ENCODE measurements around the gene OR2T6. TPM values are rescaled to one million over a fixed set of nuclear protein-coding genes. Genes with fewer than 3 reads are reported as not detected.

Gene OR2T6
- not detected in 2 replicates for total RNA-seq
- long read RNA-seq = 0 reads

DNA sequence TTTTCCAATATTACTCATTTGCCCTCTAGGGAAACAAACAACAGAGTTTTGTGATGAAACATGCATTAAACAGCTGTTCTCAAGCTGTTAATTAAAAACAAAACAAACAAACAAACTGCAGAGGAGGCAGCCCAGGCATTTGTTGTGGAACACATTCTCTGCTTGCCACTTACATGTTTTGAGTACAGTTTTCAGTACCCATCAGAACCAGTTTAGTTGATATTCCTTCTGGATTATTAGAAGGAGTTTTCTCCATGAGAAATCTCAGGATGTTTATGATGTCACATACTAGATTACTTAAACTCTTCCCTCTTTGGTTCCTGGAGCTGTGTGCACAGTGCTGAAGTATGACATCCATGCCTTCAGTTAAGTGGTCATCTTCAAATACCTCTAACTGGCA lies at the start of gene OR2T6:
Gene OR2T6 (plus strand): TSS at position 301 of the 400 bp plus-strand sequence. CDS start 11,863 bp downstream, outside the sequence.
- no peaks in the 10 kb centered on the region for H3K27me3 Mint-ChIP-seq (ENCODE audit: unreplicated experiment)
- DNase-seq (ENCODE audit: extremely low spot score, unreplicated experiment) = no peak
- H3K9me3 Mint-ChIP-seq (ENCODE audit: unreplicated experiment) = peaks cover 57% of the 10 kb centered on the region

GRCh38 chr1:248343451-248343850 lies 32.1 kb upstream of the OR2T6 start:
- Mint-ChIP-seq H3K36me3 (ENCODE audit: unreplicated experiment) (no peaks in the 10 kb centered on the region), H3K27me3 (ENCODE audit: unreplicated experiment) (no peaks in the 10 kb centered on the region), H3K9me3 (ENCODE audit: unreplicated experiment) (peaks cover 53% of the 10 kb centered on the region), H3K27ac (ENCODE audit: unreplicated experiment) (no peak overlapping the region), H3K4me1 (ENCODE audit: unreplicated experiment) (no peaks in the 10 kb centered on the region), H3K4me3 (ENCODE audit: unreplicated experiment) (no peak overlapping the region)
- DNase-seq (ENCODE audit: extremely low spot score, unreplicated experiment) = no peak
- TF ChIP-seq, protein P1, sequence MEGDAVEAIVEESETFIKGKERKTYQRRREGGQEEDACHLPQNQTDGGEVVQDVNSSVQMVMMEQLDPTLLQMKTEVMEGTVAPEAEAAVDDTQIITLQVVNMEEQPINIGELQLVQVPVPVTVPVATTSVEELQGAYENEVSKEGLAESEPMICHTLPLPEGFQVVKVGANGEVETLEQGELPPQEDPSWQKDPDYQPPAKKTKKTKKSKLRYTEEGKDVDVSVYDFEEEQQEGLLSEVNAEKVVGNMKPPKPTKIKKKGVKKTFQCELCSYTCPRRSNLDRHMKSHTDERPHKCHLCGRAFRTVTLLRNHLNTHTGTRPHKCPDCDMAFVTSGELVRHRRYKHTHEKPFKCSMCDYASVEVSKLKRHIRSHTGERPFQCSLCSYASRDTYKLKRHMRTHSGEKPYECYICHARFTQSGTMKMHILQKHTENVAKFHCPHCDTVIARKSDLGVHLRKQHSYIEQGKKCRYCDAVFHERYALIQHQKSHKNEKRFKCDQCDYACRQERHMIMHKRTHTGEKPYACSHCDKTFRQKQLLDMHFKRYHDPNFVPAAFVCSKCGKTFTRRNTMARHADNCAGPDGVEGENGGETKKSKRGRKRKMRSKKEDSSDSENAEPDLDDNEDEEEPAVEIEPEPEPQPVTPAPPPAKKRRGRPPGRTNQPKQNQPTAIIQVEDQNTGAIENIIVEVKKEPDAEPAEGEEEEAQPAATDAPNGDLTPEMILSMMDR (IDR thresholded peaks at IDR 0.05) = no peak

More for the DNA sequence above, at the start of gene OR2T6:
- H3K4me3 Mint-ChIP-seq (ENCODE audit: unreplicated experiment) = no peak within 1 kb of the TSS
- no peaks in the 10 kb centered on the region for H3K4me1 Mint-ChIP-seq (ENCODE audit: unreplicated experiment)
- no peak within 1 kb of the TSS for H3K27ac Mint-ChIP-seq (ENCODE audit: unreplicated experiment)
- no peaks in the 10 kb centered on the region for H3K36me3 Mint-ChIP-seq (ENCODE audit: unreplicated experiment)
- TF ChIP-seq, protein P1 (IDR thresholded peaks at IDR 0.05) = no peak

GRCh38 chr1:248348475-248348874 lies 27.1 kb upstream of the OR2T6 start, which contains the start of gene OR14C36:
Gene OR14C36 (plus strand): TSS chr1:248348775. CDS start chr1:248348775, 0 bp downstream.
- no peak within 1 kb of the TSS for H3K4me3 Mint-ChIP-seq (ENCODE audit: unreplicated experiment)
- TF ChIP-seq, protein P1 (IDR thresholded peaks at IDR 0.05) = no peak
- H3K9me3 Mint-ChIP-seq (ENCODE audit: unreplicated experiment) = peaks cover 40% of the 10 kb centered on the region
- no peaks in the 10 kb centered on the region for H3K36me3 Mint-ChIP-seq (ENCODE audit: unreplicated experiment)
- H3K27me3 Mint-ChIP-seq (ENCODE audit: unreplicated experiment) = no peaks in the 10 kb centered on the region
- no peaks in the 10 kb centered on the region for H3K4me1 Mint-ChIP-seq (ENCODE audit: unreplicated experiment)
- H3K27ac Mint-ChIP-seq (ENCODE audit: unreplicated experiment) = no peak within 1 kb of the TSS
- no peak for DNase-seq (ENCODE audit: extremely low spot score, unreplicated experiment)

GRCh38 chr1:248359415-248359814 lies 16.1 kb upstream of the OR2T6 start:
- no peaks in the 10 kb centered on the region for H3K27me3 Mint-ChIP-seq (ENCODE audit: unreplicated experiment)
- H3K4me1 Mint-ChIP-seq (ENCODE audit: unreplicated experiment) = no peaks in the 10 kb centered on the region
- TF ChIP-seq, protein P1 (IDR thresholded peaks at IDR 0.05) = no peak
- peaks cover 52% of the 10 kb centered on the region for H3K9me3 Mint-ChIP-seq (ENCODE audit: unreplicated experiment)
- no peak overlapping the region for H3K4me3 Mint-ChIP-seq (ENCODE audit: unreplicated experiment)
- no peak for DNase-seq (ENCODE audit: extremely low spot score, unreplicated experiment)
- H3K36me3 Mint-ChIP-seq (ENCODE audit: unreplicated experiment) = no peaks in the 10 kb centered on the region
- no peak overlapping the region for H3K27ac Mint-ChIP-seq (ENCODE audit: unreplicated experiment)

DNA sequence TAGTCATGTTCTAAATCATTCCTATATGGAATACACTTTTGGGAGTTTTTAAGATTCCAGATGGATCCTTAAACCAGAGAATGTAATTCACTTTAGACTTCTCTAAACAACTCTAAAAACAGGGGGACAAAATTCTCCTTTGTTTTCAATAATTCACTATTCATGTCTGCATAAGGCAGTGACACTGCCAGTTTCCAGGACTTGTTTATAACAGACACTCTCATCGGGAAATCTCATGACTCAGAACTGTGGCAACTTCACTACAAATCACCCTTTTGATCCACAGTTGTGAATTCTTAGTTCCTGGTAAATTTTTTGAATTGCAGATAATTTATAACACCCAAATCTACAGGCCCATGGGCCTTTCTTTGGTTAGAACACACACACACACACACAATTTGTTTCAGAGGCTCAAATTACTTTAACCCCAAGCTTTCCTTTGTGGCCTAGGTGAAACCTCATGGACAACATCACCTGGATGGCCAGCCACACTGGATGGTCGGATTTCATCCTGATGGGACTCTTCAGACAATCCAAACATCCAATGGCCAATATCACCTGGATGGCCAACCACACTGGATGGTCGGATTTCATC lies 14.3 kb upstream of the OR2T6 start, which contains the start of gene OR2T4:
Gene OR2T4 (plus strand): TSS at position 545 of the 595 bp plus-strand sequence. CDS start 0 bp downstream, at position 545.
- H3K4me3 Mint-ChIP-seq (ENCODE audit: unreplicated experiment) = no peak within 1 kb of the TSS
- no peak within 1 kb of the TSS for H3K27ac Mint-ChIP-seq (ENCODE audit: unreplicated experiment)
- TF ChIP-seq, protein P1 (IDR thresholded peaks at IDR 0.05) = no peak
- no peaks in the 10 kb centered on the region for H3K36me3 Mint-ChIP-seq (ENCODE audit: unreplicated experiment)
- peaks cover 67% of the 10 kb centered on the region for H3K9me3 Mint-ChIP-seq (ENCODE audit: unreplicated experiment)
- no peaks in the 10 kb centered on the region for H3K4me1 Mint-ChIP-seq (ENCODE audit: unreplicated experiment)
- no peak for DNase-seq (ENCODE audit: extremely low spot score, unreplicated experiment)
- H3K27me3 Mint-ChIP-seq (ENCODE audit: unreplicated experiment) = no peaks in the 10 kb centered on the region

Data from osteocyte (in vitro differentiated cells).